Measurements from ENCODE around the gene SPTSSA.

The SPTSSA gene

DNA sequence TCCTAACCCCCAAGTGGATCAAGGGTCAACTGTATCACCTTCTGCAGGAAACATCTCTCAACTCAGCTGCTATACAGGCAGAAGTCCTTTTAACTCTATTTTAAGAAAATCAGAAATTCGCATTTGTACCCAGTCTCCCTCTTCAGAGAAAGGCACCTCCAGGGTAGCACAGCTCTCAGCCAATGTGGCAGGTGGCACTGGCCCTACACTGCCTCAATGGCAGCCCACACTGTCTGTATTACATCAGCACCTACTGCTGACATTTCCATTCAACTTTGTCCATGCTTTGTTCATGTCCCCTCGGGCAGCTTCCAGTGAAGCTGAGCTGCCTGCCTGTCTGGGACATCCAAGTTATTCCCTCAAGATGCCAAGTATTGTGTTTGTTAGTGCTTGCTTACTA lies 8.8 kb downstream of the SPTSSA start:
- DNase-seq (ENCODE audit: extremely low spot score) = no peak
- ChIA-PET CTCF (no interaction called here), POLR2A (interaction anchor here (1.5 to 1.7 kb wide), 3 partner anchors 8 to 22 kb away, joined by 3 to 7 read pairs (median 5); partner anchors contain the start of gene SPTSSA)
- TF ChIP-seq BHLHE40 (IDR thresholded peaks at IDR 0.05; ENCODE audit: borderline replicate concordance) = no peak
- TF ChIP-seq, protein P1, sequence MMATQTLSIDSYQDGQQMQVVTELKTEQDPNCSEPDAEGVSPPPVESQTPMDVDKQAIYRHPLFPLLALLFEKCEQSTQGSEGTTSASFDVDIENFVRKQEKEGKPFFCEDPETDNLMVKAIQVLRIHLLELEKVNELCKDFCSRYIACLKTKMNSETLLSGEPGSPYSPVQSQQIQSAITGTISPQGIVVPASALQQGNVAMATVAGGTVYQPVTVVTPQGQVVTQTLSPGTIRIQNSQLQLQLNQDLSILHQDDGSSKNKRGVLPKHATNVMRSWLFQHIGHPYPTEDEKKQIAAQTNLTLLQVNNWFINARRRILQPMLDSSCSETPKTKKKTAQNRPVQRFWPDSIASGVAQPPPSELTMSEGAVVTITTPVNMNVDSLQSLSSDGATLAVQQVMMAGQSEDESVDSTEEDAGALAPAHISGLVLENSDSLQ (IDR thresholded peaks at IDR 0.05) = no peak
- no peak for TF ChIP-seq SP1 (IDR thresholded peaks at IDR 0.05)
- TF ChIP-seq FOXA1 (IDR thresholded peaks at IDR 0.05) = no peak

DNA sequence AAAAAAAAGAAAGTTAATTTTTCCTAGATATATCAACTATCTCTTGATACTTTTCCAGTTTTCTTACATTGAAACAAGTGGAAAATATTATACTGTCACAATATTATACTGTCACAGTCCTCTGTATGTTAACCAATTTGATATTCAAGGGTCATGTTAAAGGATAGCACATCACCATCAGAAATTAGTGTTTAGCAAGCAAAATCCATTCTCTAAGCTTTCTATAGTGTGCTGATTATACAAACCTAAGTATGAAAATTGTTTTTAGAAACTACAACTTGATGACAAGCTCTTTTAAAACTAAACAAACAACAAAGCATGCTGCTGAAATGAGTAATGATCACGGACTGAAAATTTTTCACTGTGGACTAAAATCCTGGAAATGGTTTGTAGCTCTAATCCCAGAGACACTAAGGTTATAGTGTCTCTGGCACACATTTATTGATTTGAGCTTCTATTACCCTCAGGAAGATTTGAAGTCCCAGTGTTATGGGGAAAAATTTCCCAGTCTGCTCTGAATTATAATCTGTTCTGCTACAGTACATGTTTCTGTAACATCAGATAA lies 9.7 kb downstream of the SPTSSA start:
- DNase-seq (ENCODE audit: extremely low spot score) = no peak
- ChIA-PET POLR2A (interaction anchor here (1.5 to 1.7 kb wide), 3 partner anchors 9 to 21 kb away, joined by 3 to 7 read pairs (median 5); partner anchors contain the start of gene SPTSSA), CTCF (interaction anchor here (0.9 kb wide), 1 partner anchor 121 kb away, joined by 4 read pairs; no protein-coding TSS in a partner anchor)
- TF ChIP-seq NFRKB (IDR thresholded peaks at IDR 0.05) (no peak), ELF4 (IDR thresholded peaks at IDR 0.05) (no peak), FOXK2 (IDR thresholded peaks at IDR 0.05) (no peak), ZNF384 (IDR thresholded peaks at IDR 0.05) (no peak), TARDBP (IDR thresholded peaks at IDR 0.05) (no peak), HDGF (IDR thresholded peaks at IDR 0.05; ENCODE audit: borderline replicate concordance) (no peak), FOXM1 (IDR thresholded peaks at IDR 0.05; ENCODE audit: borderline replicate concordance) (no peak)

DNA sequence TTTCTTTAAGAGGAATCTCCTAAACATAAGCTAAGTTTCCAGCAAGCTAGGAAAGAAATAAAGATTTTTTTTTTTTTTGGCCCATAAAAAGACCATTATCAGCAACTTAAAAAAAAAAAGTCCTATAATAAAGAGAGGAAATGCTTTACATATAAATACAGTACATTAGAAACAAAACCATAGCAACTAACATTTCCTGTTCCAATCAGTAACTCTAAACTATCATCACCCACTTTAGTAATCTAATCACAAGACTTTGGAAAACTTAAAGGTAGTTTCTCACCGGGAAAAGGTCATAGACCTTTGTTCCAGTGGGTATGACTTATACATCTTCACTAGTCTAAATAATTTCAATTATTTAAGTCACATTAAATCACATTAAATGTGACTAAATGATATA lies 11.1 kb downstream of the SPTSSA start:
- POLR2A ChIA-PET = no interaction called here
- TF ChIP-seq, protein P1 (IDR thresholded peaks at IDR 0.05) = no peak
- no peak for TF ChIP-seq CTBP1 (IDR thresholded peaks at IDR 0.05; ENCODE audit: borderline replicate concordance)
- no peak for TF ChIP-seq L3MBTL2 (conservative IDR thresholded peaks at IDR 0.05)
- no peak for TF ChIP-seq SUZ12 (IDR thresholded peaks at IDR 0.05)
- no peak for TF ChIP-seq ARNT (IDR thresholded peaks at IDR 0.05)
- no peak for TF ChIP-seq TARDBP (IDR thresholded peaks at IDR 0.05)
- TF ChIP-seq BHLHE40 (IDR thresholded peaks at IDR 0.05; ENCODE audit: borderline replicate concordance) = no peak
- no peak for TF ChIP-seq ELF4 (IDR thresholded peaks at IDR 0.05)
- TF ChIP-seq ZNF384 (IDR thresholded peaks at IDR 0.05) = no peak
- no peak for TF ChIP-seq LEF1 (IDR thresholded peaks at IDR 0.05; ENCODE audit: borderline replicate concordance)
- no peak for TF ChIP-seq FOXM1 (IDR thresholded peaks at IDR 0.05; ENCODE audit: borderline replicate concordance)
- TF ChIP-seq HDGF (IDR thresholded peaks at IDR 0.05; ENCODE audit: borderline replicate concordance) = no peak
- no peak for TF ChIP-seq FOXA1 (IDR thresholded peaks at IDR 0.05)
- no peak for TF ChIP-seq SP1 (IDR thresholded peaks at IDR 0.05)
- no peak for TF ChIP-seq NFRKB (IDR thresholded peaks at IDR 0.05)
- no peak for DNase-seq (ENCODE audit: extremely low spot score)
- CTCF ChIA-PET = no interaction called here

DNA sequence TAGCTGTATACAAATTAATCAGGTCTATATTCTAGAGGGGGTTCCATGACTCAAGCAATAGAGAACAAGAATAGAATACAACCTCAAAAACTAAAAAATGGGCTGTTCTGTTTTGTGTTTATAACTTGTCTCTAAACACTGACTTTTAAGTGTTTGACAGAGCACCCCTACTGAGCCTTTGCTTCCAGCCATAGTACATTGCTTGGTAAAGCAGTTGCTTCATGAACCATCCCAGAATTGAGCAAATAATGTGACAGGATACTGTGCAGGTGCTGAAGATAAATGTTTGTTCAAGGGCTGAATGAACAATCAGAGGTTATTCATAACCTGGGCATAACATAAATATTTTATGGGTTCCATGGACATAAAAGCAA lies 11.5 kb downstream of the SPTSSA start:
- POLR2A ChIA-PET = no interaction called here
- DNase-seq (ENCODE audit: extremely low spot score) = no peak
- CTCF ChIA-PET = no interaction called here
- TF ChIP-seq FOXK2 (IDR thresholded peaks at IDR 0.05) (no peak), NFRKB (IDR thresholded peaks at IDR 0.05) (no peak), CTBP1 (IDR thresholded peaks at IDR 0.05; ENCODE audit: borderline replicate concordance) (no peak), FOXM1 (IDR thresholded peaks at IDR 0.05; ENCODE audit: borderline replicate concordance) (no peak), HDGF (IDR thresholded peaks at IDR 0.05; ENCODE audit: borderline replicate concordance) (no peak), TARDBP (IDR thresholded peaks at IDR 0.05) (no peak), L3MBTL2 (conservative IDR thresholded peaks at IDR 0.05) (no peak), FOXA1 (IDR thresholded peaks at IDR 0.05) (no peak), ARNT (IDR thresholded peaks at IDR 0.05) (no peak)
- TF ChIP-seq, protein P1 (IDR thresholded peaks at IDR 0.05) = no peak

DNA sequence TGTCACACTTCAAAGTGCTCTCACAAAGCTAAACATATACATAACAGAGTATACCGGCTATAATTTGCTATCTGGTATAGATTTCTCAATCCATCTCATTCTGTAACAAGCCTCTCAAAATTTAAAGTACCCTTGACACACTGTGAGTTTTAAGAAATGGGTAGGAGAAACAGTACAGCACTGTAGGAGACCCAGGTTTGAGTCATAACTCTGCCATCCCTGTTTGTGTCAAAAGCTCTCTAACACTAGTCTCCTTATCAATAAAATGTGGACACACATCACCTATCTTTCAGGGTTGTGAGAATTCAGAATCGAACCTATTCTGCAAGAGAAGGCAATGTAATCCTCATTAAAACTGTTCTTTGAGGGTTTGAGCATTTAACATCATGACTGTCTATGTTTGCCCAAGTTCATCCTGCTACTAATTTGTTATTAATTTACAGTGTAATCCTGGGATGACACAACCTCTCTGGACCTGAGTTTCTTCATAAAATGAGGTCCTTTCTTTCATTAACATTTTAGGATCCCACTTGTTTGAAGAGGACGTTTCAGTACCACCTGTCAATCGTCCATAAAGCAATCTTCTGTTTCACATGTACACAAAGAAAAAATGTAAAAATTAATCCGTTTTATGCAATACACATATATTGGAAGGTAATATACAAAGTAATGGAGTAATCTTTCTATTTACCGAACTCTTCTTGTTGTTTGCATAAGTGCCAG lies 12.1 kb downstream of the SPTSSA start:
- ChIA-PET POLR2A (no interaction called here), CTCF (no interaction called here)
- TF ChIP-seq L3MBTL2 (conservative IDR thresholded peaks at IDR 0.05) = no peak
- DNase-seq (ENCODE audit: extremely low spot score) = no peak

DNA sequence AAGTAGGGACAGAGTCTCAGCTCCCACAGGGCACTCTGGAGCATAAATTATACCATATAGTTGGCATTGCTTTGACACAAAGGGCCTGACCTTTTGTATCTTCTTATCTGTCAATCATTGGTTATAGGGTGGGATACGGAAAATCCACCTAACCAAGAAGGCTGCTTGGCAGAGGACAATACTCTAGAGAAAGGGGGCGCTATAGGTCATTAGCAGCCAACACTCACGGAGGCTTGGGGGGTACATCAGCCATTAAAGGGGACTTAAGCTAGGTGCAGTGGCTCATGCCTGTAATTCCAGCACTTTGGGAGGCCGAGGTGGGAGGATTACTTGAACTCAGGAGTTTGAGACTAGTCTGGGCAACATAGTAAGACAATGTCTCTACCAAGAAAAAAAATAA lies 22.9 kb downstream of the SPTSSA start:
- ChIA-PET POLR2A (no interaction called here), CTCF (no interaction called here)
- no peak for DNase-seq (ENCODE audit: extremely low spot score)
- TF ChIP-seq ARNT (IDR thresholded peaks at IDR 0.05) (no peak), BHLHE40 (IDR thresholded peaks at IDR 0.05; ENCODE audit: borderline replicate concordance) (no peak), CTBP1 (IDR thresholded peaks at IDR 0.05; ENCODE audit: borderline replicate concordance) (no peak)
- TF ChIP-seq, protein P1 (IDR thresholded peaks at IDR 0.05) = 0 out of 2 replicates have a peak, but pooled peaks have one; percentile 8
